NCI-H2227 (cell line): Measurements from ENCODE around the gene NDUFAF2.
"Not testable (repeated sequence)": the region's sequence is repeated elsewhere in the genome, so short reads cannot be mapped to it uniquely, and the experiment has no call there.

Source experiments
- DNase-seq: peaks from one replicate; lab custom pipeline; 2025; ENCODE audit not compliant: unreplicated experiment; lab: John Stamatoyannopoulos, UW

The NDUFAF2 gene

DNA sequence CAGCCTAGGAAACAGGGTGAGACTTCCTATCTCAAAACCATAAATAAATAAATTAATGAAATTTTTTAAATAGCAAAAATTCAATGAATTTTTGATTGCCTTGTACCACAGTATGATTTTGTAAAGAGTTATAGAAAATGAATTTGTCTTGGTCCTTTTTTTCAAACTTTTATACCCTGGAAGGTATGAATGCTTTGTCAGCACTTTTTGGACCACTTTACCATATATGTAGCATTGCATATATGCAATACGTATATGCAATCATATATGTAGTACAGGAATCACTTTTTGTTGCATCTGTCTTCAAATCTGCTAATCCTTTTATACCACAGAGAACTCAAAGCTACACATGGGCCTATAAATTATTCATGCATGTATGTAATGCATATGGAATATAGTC lies 226.5 kb downstream of the NDUFAF2 start:
- DNase-seq = no peak

DNA sequence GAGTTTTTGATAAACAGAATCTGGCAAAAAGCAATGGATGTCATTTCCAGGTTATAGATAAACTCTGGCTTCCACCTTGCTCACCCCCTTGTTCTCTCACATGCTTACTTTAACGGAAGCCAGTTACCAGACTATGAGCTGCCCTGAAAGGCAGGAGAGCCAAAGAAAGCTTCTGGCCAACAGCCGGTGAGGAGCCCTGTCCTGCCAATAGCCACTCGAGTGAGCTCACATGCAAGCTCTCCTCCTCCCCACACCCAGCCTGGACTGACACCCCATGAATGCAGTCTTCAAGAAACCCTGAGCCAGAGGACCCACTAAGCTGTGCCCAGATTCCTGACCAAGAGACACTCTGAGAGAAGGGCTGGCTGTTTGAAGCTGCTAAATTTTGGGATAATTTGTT lies 231.6 kb downstream of the NDUFAF2 start:
- no peak for DNase-seq

DNA sequence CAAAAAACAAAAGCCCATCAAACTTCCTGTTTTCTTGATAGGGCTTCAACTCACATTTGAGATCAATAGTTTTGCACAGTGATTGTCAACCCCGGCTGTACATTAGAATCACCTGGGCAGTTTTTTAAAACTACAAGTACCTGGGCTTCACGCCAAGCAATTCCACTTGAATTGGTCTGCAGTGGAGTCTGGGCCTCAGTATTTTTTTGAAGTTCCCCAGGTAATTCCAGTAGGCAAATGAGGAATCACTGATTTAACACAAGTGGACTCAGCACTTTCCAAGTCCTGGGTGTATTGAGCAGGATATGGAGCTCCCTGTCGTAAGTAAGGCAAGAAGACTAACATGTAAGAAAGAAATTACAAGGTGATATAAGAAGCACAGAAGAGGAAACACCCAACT lies 232.1 kb downstream of the NDUFAF2 start:
- DNase-seq = no peak

DNA sequence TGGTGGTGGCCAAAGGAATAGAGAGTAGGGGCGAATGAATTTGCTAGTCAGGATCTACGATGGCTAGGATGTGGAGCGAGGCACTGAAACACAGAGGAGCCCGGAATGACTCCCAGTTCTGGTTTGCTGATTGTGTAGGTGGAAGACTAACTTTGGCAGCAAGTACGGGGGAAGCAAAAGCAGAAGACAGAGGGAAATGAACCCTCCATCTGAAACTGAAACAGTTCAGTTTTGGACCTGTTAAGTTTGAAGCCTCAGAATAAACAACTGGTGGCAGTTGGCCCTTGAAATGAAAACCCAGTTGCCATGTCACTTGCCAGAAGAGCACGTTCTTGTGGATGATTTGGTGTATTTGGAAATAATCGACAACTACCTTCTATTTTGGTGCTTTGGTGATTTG lies 232.7 kb downstream of the NDUFAF2 start:
- DNase-seq = no peak

DNA sequence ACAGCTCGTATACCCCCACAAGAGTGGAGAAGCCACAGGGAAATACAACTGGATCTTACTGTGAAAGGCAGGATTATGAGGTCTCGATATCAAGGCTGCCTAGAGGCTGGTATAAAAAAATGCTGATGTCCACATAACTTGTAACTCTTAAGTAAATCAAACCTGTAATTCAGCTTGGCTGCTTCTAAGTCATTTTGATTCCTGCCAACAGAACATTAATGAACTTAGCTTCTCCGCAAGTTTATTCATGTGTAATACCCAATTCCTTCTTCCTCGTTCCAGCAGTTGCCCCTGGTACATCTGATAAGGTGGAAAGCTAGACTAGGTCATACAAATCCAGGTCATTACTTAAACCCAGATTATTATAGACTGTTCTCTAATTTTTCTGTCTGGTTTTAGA lies 233.7 kb downstream of the NDUFAF2 start:
- DNase-seq = no peak

DNA sequence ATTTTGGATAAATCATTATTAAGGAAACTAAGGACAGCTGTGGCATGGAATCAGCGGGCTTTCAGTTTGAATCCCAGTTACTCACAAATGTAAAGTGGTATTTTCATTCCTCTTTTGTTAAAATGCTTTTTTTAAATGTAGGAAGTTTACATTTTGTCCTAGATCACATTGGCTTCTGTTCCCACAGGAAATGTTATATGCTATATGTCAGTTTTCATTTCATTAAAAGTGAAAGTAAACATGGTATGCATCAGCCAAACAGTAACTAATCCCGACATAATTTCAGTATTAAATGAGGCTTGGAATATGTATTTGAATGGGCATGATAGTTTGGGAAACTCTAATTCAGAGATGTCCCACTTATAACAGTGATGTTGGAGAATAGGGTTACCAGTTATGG lies 235.9 kb downstream of the NDUFAF2 start:
- DNase-seq = no peak

DNA sequence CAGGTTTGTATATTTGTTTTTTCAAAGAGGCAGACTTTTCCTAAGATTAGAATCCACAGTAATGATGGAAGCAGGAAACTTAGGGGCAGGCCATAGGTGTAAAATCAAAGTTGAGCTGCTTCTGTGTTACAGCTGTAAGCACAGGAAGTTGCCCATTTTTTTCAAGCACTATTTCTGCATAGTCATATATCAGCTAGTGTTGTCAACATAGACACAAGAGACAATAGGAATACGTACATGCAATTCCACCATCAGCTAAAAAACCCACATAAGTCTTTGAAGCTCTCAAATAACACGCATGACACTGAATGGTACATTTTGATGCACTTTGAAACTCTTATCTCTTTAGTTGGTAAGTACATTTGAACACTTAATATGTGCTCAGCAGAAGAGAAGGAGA lies 237.4 kb downstream of the NDUFAF2 start:
- no peak for DNase-seq

DNA sequence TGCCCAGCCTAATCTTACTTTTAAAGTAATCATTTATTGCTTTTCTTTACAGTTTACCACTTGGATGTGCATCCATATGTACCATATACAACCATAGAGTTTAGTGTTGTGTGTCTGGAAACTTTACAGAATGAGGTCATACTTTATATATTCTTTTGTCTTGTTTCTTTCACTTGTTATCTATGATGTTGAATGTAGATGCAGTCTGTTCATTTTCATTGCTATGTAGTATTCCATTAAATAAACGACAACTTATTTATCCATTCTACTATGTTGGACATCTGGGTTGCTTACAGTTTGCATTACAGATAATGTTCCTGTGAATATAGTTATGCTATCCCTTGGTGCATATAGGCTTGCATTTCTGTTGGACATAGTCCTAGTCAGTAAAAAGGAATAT lies 238.5 kb downstream of the NDUFAF2 start:
- no peak for DNase-seq

DNA sequence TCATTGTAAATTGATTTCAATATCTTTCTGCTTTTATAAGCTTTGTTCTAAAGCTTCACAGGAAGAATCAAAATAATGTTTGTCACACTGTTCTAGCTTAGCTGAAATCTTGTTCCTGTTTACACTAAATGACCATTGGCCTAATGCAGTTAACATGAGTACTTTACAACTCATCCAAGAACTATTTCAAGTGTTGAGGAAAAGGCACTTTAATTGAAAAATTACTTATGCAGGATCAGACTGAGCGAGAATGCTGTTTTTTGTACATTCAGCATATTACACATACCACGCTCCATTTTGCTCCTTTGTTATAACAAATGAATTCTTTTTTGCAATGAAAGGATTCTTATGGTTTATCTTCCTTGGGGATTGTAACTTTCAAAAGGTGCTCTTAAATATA lies 239.7 kb downstream of the NDUFAF2 start:
- DNase-seq = no peak

DNA sequence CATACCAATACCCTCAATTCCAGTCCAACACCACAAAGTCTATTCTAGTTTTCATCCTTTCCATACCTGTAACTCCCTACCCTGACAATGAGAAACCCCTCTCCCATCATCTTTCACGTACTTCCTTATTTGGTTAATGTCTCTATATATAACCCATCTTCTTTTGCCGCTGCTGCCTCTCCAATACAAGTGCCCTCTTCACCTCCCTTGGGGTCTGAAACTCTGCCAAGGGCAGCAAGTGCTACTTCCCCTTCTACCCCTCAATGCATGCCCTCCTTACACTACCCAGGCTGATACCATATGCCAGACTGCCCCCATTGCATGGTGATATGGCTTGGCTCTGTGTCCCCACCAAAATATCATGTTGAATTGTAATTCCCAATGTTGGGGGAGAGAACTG lies 241.6 kb downstream of the NDUFAF2 start:
- DNase-seq = no peak

DNA sequence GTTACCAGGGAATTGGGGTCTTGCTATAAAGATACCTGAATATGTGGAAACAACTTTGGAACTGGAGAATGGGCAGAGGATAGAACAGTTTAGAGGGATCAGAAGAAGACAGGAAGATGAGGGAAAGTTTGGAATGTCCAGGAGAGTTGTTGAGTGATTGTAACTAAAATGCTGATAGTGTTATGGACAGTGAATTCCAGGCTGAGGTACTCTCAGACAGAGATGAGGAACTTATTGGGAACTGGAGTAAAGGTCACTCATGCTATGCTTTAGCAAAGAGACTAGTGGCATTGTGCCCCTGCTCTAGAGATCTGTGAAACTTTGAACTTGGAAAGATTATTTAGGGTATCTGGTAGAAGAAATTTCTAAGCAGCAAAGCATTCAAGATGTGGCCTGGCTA lies 242.3 kb downstream of the NDUFAF2 start:
- not testable (repeated sequence) for DNase-seq

DNA sequence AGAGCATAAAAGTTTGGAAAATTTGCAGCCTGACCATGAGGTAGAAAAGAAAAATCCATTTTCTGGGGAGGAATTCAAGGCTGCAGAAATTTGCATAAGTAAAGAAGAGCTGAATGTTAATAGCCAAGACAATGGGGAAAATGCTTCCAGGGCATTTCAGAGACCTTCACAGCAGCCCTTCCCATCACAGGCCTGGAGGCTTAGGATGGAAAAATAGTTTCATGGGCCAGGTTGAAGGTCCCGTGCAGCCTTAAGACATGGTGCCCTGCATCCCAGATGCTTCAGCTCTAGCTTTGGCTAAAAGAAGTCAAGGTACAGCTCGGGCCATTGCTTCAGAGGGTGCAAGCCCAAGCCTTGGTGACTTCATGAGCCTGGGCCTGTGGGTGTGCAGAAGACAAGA lies 242.8 kb downstream of the NDUFAF2 start:
- DNase-seq = not testable (repeated sequence)

DNA sequence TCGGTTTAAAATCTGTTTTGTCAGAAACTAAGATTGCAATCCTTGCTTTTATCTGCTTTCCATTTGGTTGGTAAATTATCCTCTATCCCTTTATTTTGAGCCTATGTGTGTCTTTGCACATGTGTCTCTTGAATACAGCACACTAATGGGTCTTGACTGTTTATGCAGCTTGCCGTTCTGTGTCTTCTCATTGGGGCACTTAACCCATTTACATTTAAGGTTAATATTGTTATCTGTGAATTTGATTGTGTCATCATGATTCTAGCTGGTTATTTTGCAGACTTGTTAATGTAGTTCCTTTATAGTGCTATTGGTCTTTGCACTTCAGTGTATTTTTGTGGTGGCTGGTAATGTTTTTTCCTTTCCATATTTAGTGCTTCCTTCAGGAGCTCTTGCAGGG lies 253.6 kb downstream of the NDUFAF2 start:
- no peak for DNase-seq

DNA sequence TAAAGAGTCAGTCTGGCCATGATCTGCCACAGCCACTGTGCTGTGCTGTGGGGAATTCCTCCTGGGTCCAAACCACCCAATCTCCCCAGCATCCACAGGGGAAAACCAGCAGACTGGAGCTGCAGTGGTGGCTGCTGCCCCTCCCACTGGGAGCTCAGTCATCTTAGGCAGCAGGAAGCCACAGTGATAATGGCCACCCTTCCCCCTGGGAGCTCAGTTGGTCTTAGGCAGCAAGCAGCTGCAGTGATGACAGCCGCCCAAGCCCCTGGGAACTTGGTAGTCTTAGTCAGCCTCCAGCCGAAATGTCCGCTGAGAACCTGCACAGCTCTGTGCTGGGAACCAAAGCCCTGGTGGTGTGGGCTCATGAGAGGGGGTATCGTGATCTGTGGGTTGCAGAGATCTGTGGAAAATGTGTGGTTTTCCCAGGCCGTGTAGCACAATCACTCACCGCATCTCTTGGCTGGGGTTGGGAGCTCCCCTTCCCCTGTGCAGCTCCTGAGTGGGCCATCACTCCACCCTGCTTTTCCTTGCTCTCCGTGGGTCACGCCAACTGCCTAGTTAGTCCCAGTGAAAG lies 255.7 kb downstream of the NDUFAF2 start:
- DNase-seq = no peak

DNA sequence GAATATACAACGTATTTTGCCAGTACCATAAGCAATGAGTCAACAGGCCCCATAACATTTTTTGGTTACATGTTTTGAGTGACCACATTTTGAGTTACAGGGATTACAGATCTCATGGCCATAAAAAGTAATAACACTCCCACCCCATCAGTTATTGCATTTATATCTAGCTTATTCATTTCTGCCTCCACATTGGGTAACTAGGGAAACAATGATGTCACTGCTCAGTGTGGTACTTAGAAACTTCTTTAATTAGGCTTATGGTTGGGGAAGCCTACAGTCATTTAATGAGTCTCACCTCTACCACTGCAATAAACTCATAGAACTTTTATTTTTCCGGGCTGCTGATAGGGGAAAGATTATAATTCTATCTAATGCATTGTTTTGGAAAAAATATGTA lies 257.2 kb downstream of the NDUFAF2 start:
- DNase-seq = no peak
